CD4-positive, alpha-beta memory T cell (primary cell): ENCODE measurements around the gene MYOD1. TPM values are rescaled to one million over a fixed set of nuclear protein-coding genes. Genes with fewer than 3 reads are reported as not detected.

Source experiments
- CTCF ChIA-PET: fragments of 350-600 bp; sonication (Branson Sonifier 250); formaldehyde crosslinking; loops from one replicate; lab custom pipeline; 2021; ENCODE audit warnings: inconsistent platforms; ENCODE audit not compliant: partially characterized antibody; lab: Charles Lee
- POLR2A ChIA-PET: fragments of 350-600 bp; sonication (Branson Sonifier 250); formaldehyde crosslinking; loops from one replicate; lab custom pipeline; 2021; ENCODE audit not compliant: partially characterized antibody; lab: Charles Lee
- DNase-seq, 5 donors: peaks; one replicate each; pipeline versions ENCODE4 v3.0.0 to v3.0.0-alpha.2; 2020 to 2022; ENCODE audit warnings: mixed read lengths in 1 of 5
- H3K27ac ChIP-seq: one replicate; pipeline ENCODE4 v1.7.0; 2013; ENCODE audit warnings: low read depth, low read length
- H3K27me3 ChIP-seq: 2 replicates; pipeline ENCODE4 v1.7.0; 2013; ENCODE audit warnings: mild to moderate bottlenecking, low read length, moderate library complexity; ENCODE audit not compliant: insufficient read depth
- H3K36me3 ChIP-seq: 2 replicates; pipeline ENCODE4 v1.7.0; 2013; ENCODE audit warnings: mild to moderate bottlenecking, low read length, moderate library complexity; ENCODE audit not compliant: insufficient read depth
- H3K4me1 ChIP-seq: 2 replicates; pipeline ENCODE4 v1.7.0; 2013; ENCODE audit warnings: mild to moderate bottlenecking, low read length, moderate library complexity; ENCODE audit not compliant: insufficient read depth
- H3K4me3 ChIP-seq, 2 donors: one replicate each; pipeline ENCODE4 v1.7.0; 2013; ENCODE audit warnings: low read length in 2 of 2, mild to moderate bottlenecking in 1 of 2
- H3K9me3 ChIP-seq, 2 donors: one replicate each; pipeline ENCODE4 v1.7.0; 2013; ENCODE audit warnings: low read length in 2 of 2, control low read depth in 1 of 2; ENCODE audit not compliant: control insufficient read depth in 1 of 2
- H3K27ac Mint-ChIP-seq, 7 donors: one replicate each; pipeline ENCODE4 v1.8.0; 2020 to 2021; ENCODE audit warnings: mixed read lengths in 7 of 7, mild to moderate bottlenecking in 6 of 7, inconsistent platforms in 3 of 7, moderate library complexity in 3 of 7
- H3K27me3 Mint-ChIP-seq, 2 donors: one replicate each; pipeline ENCODE4 v1.8.0; 2020 to 2021; ENCODE audit warnings: mixed read lengths in 2 of 2
- H3K36me3 Mint-ChIP-seq, 2 donors: one replicate each; pipeline ENCODE4 v1.8.0; 2020 to 2021; ENCODE audit warnings: mixed read lengths in 2 of 2, inconsistent platforms in 1 of 2, mild to moderate bottlenecking in 1 of 2
- H3K4me1 Mint-ChIP-seq, 4 donors: one replicate each; pipeline ENCODE4 v1.8.0; 2020 to 2021; ENCODE audit warnings: mixed read lengths in 4 of 4, mild to moderate bottlenecking in 1 of 4
- H3K4me3 Mint-ChIP-seq, 8 donors: one replicate each; pipeline ENCODE4 v1.8.0; 2020 to 2021; ENCODE audit warnings: mixed read lengths in 8 of 8, mild to moderate bottlenecking in 7 of 8, moderate library complexity in 6 of 8, inconsistent platforms in 3 of 8
- H3K9me3 Mint-ChIP-seq, 8 donors: one replicate each; pipeline ENCODE4 v1.8.0; 2020 to 2021; ENCODE audit warnings: mixed read lengths in 8 of 8, mild to moderate bottlenecking in 5 of 8, inconsistent platforms in 3 of 8, moderate library complexity in 1 of 8
- intact Hi-C: fragments of 100-400 bp; cut with micrococcal nuclease; formaldehyde crosslinking; loops from one replicate; pipeline ENCODE4 v1.15.1; 2023
- polyA plus RNA-seq, 2 donors: library from polyadenylated mRNA; unstranded; fragments of 300-500 nt; fragmentation: Illumina TruSeq; gene quantifications; one replicate each; pipeline ENCODE4 v1.2.3, GENCODE V29; 2021
- total RNA-seq, 2 experiments: library from RNA; stranded (reverse); gene quantifications; one replicate each; pipeline ENCODE4 v1.2.3, GENCODE V29; 2021

MYOD1 gene
- total and polyA plus RNA-seq, 4 experiments from 2014 or later, result not detected

DNA sequence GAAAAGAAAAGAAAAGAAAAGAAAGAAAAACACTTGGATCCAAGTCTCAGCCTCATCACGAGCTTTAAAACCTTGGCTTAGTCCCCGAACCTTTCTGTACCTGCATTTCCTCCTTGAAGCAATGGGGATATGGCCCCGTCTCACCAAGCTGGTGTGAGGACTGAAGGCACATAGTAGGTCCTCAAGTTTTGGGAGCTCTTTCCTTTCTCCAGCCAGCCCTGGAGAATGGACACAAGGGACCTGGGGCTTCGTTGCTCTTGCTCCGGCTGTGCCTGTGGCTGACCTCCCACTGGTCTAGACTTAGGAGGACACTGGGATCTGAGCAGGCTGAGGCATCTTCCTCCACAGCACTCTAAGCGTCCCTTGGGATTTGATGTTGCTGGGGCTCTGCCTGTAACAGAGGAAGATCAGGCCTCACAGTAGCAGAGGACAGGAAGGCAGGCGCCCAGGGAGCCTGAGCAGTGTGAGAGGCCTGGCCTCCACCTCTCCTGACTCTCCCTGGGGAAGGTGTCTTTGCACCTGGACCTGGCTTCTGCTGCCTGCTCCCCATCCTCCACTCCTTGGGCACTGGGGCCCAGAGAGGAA, 48.0 kb downstream of the MYOD1 start:
- no peaks in the 10 kb centered on the region for H3K36me3 ChIP-seq
- H3K27me3 ChIP-seq, result no peaks in the 10 kb centered on the region
- H3K27ac Mint-ChIP-seq, result no peak overlapping the region
- no peak overlapping the region for H3K27ac ChIP-seq
- intact Hi-C loops, result no loop called here
- H3K4me1 Mint-ChIP-seq, result no peaks in the 10 kb centered on the region
- H3K27me3 Mint-ChIP-seq, result peaks cover 3 to 6% of the 10 kb centered on the region in 2 donors
- no peak overlapping the region for H3K4me3 Mint-ChIP-seq
- H3K36me3 Mint-ChIP-seq, result no peaks in the 10 kb centered on the region
- ChIA-PET CTCF (no interaction called here), POLR2A (no interaction called here)
- no peaks in the 10 kb centered on the region for H3K9me3 Mint-ChIP-seq
- H3K4me3 ChIP-seq, result no peak overlapping the region
- no peaks in the 10 kb centered on the region for H3K9me3 ChIP-seq
- no peak for DNase-seq
- H3K4me1 ChIP-seq, result no peaks in the 10 kb centered on the region

DNA sequence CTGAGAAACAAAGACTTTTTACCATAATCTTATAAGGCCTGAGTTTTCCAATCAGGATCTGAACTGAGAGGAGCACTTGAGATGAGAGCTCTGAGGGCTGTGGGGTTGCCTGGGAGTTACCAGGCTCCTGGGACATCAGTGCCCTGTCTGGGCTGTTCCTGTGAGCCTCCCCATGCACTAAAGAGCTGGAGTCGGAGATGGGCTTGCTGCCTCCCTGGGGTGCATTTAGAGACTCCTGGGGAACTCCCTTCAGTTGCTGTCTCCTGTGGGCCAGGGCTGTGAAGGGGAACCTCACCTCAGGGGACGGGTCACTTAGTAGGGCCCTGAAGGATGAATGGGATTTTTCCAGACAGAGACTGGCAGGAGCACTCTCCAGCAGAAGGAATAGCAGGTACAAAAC, 48.5 kb downstream of the MYOD1 start:
- H3K36me3 Mint-ChIP-seq, result no peaks in the 10 kb centered on the region
- H3K27ac ChIP-seq, result no peak overlapping the region
- no peaks in the 10 kb centered on the region for H3K4me1 ChIP-seq
- ChIA-PET POLR2A (no interaction called here), CTCF (no interaction called here)
- no peak overlapping the region for H3K4me3 ChIP-seq
- H3K9me3 ChIP-seq, result no peaks in the 10 kb centered on the region
- H3K27me3 Mint-ChIP-seq, result peaks cover 3 to 6% of the 10 kb centered on the region in 2 donors
- H3K9me3 Mint-ChIP-seq, result no peaks in the 10 kb centered on the region
- H3K4me1 Mint-ChIP-seq, result no peaks in the 10 kb centered on the region
- no peak overlapping the region for H3K4me3 Mint-ChIP-seq
- intact Hi-C loops, result no loop called here
- H3K27me3 ChIP-seq, result no peaks in the 10 kb centered on the region
- DNase-seq, result no peak
- no peak overlapping the region for H3K27ac Mint-ChIP-seq
- H3K36me3 ChIP-seq, result no peaks in the 10 kb centered on the region

DNA sequence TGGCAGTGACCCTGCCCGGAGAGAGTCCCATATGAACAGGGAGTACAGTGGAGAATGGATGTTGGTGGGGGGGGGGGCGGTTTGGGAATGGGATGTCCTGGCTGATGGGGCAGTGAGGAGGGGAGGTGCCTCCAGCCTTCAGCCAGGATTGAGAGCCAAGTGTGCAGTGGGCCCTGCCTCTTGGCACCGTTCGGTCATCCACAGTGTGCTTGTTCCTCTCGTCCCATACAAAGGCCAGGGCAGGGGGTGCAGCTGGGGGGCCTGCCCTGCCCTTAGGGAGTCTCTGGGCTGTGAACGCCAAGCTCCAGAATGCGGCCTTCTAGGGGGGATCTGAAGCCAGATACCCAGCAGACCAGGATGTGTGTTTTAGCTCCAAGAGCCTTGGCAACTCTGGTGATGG, 49.2 kb downstream of the MYOD1 start:
- Histone ChIP-seq H3K4me1 (no peaks in the 10 kb centered on the region), H3K9me3 (no peaks in the 10 kb centered on the region), H3K4me3 (no peak overlapping the region), H3K27ac (no peak overlapping the region), H3K27me3 (no peaks in the 10 kb centered on the region), H3K36me3 (no peaks in the 10 kb centered on the region)
- no peak overlapping the region for H3K4me3 Mint-ChIP-seq
- no peak overlapping the region for H3K27ac Mint-ChIP-seq
- intact Hi-C loops, result no loop called here
- CTCF ChIA-PET, result no interaction called here
- POLR2A ChIA-PET, result no interaction called here
- no peaks in the 10 kb centered on the region for H3K4me1 Mint-ChIP-seq
- no peaks in the 10 kb centered on the region for H3K36me3 Mint-ChIP-seq
- H3K27me3 Mint-ChIP-seq, result peaks cover 3 to 6% of the 10 kb centered on the region in 2 donors
- no peaks in the 10 kb centered on the region for H3K9me3 Mint-ChIP-seq
- no peak for DNase-seq

DNA sequence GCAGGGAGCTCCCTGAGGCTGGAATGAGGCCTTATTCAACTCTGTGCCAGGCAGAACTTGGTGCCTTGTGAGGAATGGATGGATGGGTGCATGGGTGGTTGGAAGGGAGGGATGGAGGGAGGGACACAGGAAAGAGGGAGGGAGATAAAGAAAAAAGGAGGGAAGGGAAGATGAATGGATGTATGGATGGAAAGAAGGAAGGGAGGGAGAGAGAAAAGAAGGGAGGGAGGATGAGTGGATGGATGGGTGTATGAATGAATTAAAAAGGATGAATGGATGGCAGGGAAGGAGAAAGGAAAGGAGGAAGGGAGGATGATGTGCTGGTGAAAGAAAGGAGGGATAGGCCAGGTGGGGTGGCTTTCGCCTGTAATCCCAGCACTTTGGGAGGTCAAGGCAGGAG, 49.8 kb downstream of the MYOD1 start:
- no peaks in the 10 kb centered on the region for H3K9me3 Mint-ChIP-seq
- no peak overlapping the region for H3K27ac Mint-ChIP-seq
- Histone ChIP-seq H3K4me3 (no peak overlapping the region), H3K27ac (no peak overlapping the region), H3K36me3 (no peaks in the 10 kb centered on the region), H3K9me3 (no peaks in the 10 kb centered on the region), H3K4me1 (no peaks in the 10 kb centered on the region), H3K27me3 (no peaks in the 10 kb centered on the region)
- CTCF ChIA-PET, result no interaction called here
- intact Hi-C loops, result no loop called here
- no peaks in the 10 kb centered on the region for H3K36me3 Mint-ChIP-seq
- POLR2A ChIA-PET, result no interaction called here
- DNase-seq, result no peak
- H3K27me3 Mint-ChIP-seq, result peaks cover 3% of the 10 kb centered on the region in 2 donors
- H3K4me1 Mint-ChIP-seq, result no peaks in the 10 kb centered on the region
- H3K4me3 Mint-ChIP-seq, result no peak overlapping the region

DNA sequence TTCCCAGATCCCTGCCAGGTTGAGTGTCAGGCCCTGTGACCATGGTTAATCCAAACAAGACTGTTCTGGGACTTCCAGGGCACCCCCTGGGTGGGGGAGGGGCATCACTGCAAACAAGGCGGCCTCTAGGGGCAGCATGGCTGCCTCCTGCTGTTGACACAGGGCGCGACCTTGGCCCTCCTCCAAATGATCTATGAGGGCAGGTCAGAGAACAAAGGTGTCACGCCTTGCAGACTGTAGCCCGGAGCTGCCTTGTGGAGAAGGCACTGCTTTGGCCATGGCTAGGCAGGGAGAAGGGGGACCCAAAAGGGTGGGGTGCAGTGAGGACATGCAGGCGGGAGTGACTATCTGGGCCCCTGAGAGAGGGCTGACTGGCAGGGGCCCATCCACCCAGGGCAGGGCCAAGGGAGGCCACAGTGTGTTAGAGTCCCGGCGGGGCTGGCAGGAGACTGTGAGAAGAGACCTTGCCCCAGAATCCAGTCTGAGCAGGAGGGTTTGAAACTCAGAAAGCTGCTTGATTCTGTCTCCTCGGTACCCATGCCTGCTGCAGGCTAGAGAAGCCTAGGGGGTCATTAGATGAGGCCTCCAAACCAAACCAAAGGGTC, 50.8 kb downstream of the MYOD1 start:
- no peaks in the 10 kb centered on the region for H3K27me3 ChIP-seq
- no peaks in the 10 kb centered on the region for H3K9me3 ChIP-seq
- H3K4me3 Mint-ChIP-seq, result no peak overlapping the region
- DNase-seq, result no peak
- CTCF ChIA-PET, result no interaction called here
- H3K4me1 ChIP-seq, result no peaks in the 10 kb centered on the region
- intact Hi-C loops, result no loop called here
- H3K27me3 Mint-ChIP-seq, result peaks cover 3% of the 10 kb centered on the region in 2 donors
- H3K36me3 ChIP-seq, result no peaks in the 10 kb centered on the region
- H3K27ac Mint-ChIP-seq, result peak overlapping the region in 1 of 7 donors; percentile 52
- no peaks in the 10 kb centered on the region for H3K36me3 Mint-ChIP-seq
- no peak overlapping the region for H3K4me3 ChIP-seq
- no peak overlapping the region for H3K27ac ChIP-seq
- no peaks in the 10 kb centered on the region for H3K9me3 Mint-ChIP-seq
- POLR2A ChIA-PET, result no interaction called here
- no peaks in the 10 kb centered on the region for H3K4me1 Mint-ChIP-seq

DNA sequence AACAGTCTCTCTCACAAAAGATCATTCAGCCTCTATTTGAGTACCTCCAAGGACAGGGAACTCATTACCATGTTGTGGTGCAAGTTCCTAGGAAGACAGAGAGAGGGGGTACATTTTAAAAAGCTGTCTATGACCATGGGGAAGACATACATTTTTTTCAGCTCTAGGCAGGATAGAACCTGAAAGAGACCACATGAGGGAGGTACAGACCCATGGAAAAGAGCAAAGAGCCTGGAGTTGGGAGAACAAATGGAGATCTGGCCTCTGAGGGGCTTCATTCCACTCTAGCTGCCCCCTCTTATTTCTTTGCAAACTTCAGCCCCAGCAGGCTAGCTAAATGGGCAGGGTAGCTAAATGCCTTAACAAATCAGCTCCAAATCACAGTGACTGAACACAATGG, 51.5 kb downstream of the MYOD1 start:
- Mint-ChIP-seq H3K36me3 (no peaks in the 10 kb centered on the region), H3K27ac (no peak overlapping the region), H3K4me1 (no peaks in the 10 kb centered on the region), H3K9me3 (no peaks in the 10 kb centered on the region), H3K27me3 (peaks cover 1 to 2% of the 10 kb centered on the region in 2 donors), H3K4me3 (no peak overlapping the region)
- intact Hi-C loops, result no loop called here
- no peak for DNase-seq
- ChIA-PET CTCF (no interaction called here), POLR2A (no interaction called here)
- Histone ChIP-seq H3K9me3 (no peaks in the 10 kb centered on the region), H3K4me1 (no peaks in the 10 kb centered on the region), H3K27me3 (no peaks in the 10 kb centered on the region), H3K4me3 (no peak overlapping the region), H3K36me3 (no peaks in the 10 kb centered on the region), H3K27ac (no peak overlapping the region)

DNA sequence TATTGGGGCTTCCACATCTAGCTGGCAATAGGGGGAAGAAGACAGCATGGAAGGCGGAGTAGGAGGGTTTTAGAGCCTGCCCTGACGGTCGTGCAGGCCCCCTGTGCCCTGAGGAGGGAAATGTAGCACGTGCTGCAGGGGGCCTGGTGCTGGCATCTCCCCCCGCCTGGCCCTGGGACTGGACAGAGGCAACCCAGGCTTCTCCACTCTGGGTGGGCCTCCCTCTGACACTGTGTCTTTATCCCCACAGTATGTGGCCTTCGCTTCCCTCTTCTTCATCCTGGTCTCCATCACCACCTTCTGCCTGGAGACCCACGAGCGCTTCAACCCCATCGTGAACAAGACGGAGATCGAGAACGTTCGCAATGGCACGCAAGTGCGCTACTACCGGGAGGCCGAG, 52.0 kb downstream of the MYOD1 start:
- ChIA-PET POLR2A (no interaction called here), CTCF (no interaction called here)
- H3K9me3 ChIP-seq, result no peaks in the 10 kb centered on the region
- H3K27me3 ChIP-seq, result no peaks in the 10 kb centered on the region
- no peaks in the 10 kb centered on the region for H3K4me1 ChIP-seq
- intact Hi-C loops, result no loop called here
- H3K36me3 Mint-ChIP-seq, result no peaks in the 10 kb centered on the region
- H3K4me3 Mint-ChIP-seq, result no peak overlapping the region
- H3K36me3 ChIP-seq, result no peaks in the 10 kb centered on the region
- no peaks in the 10 kb centered on the region for H3K9me3 Mint-ChIP-seq
- no peak overlapping the region for H3K4me3 ChIP-seq
- no peaks in the 10 kb centered on the region for H3K4me1 Mint-ChIP-seq
- no peak overlapping the region for H3K27ac ChIP-seq
- H3K27me3 Mint-ChIP-seq, result peaks cover 1 to 2% of the 10 kb centered on the region in 2 donors
- no peak overlapping the region for H3K27ac Mint-ChIP-seq
- no peak for DNase-seq
